ENCODE results near the gene NANOS3.

The NANOS3 gene

GRCh38 chr19:13856497-13856896 is 20.4 kb upstream of the NANOS3 start:
- no peak for DNase-seq (ENCODE audit: low read depth, low spot score)
- no peaks in the 10 kb centered on the region; the same call in 1 of the 2 replicates for H3K36me3 ChIP-seq (ENCODE audit: control insufficient read depth, insufficient read depth, low read length)
- H3K27me3 ChIP-seq (ENCODE audit: control insufficient read depth, insufficient read depth, low read length) = no peaks in the 10 kb centered on the region
- no peaks in the 10 kb centered on the region for H3K9me3 ChIP-seq (ENCODE audit: control insufficient read depth, insufficient read depth, low read length)
- no peak overlapping the region for H3K27ac ChIP-seq (ENCODE audit: low read length)
- H3K4me3 ChIP-seq (ENCODE audit: low read length) = no peak overlapping the region
- no CpG with 5 or more reads among the region's 2 CpGs for WGBS (ENCODE audit: insufficient coverage, insufficient read length)
- H3K4me1 ChIP-seq (ENCODE audit: control insufficient read depth, insufficient read depth, low read length) = no peaks in the 10 kb centered on the region

GRCh38 chr19:13859361-13859880 is 17.5 kb upstream of the NANOS3 start:
- WGBS (ENCODE audit: insufficient coverage, insufficient read length) = 100% methylated on average over 2 of the region's 3 CpGs
- Histone ChIP-seq H3K4me1 (ENCODE audit: control insufficient read depth, insufficient read depth, low read length) (no peaks in the 10 kb centered on the region; the same call in 1 of the 2 replicates), H3K36me3 (ENCODE audit: control insufficient read depth, insufficient read depth, low read length) (no peaks in the 10 kb centered on the region), H3K27ac (ENCODE audit: low read length) (no peak overlapping the region), H3K4me3 (ENCODE audit: low read length) (no peak overlapping the region), H3K27me3 (ENCODE audit: control insufficient read depth, insufficient read depth, low read length) (peaks cover 3% of the 10 kb centered on the region; the same call in 1 of the 2 replicates), H3K9me3 (ENCODE audit: control insufficient read depth, insufficient read depth, low read length) (no peaks in the 10 kb centered on the region)
- DNase-seq (ENCODE audit: low read depth, low spot score) = no peak

GRCh38 chr19:13860679-13861391 is 16.1 kb upstream of the NANOS3 start:
- Histone ChIP-seq H3K4me3 (ENCODE audit: low read length) (no peak overlapping the region), H3K9me3 (ENCODE audit: control insufficient read depth, insufficient read depth, low read length) (no peaks in the 10 kb centered on the region), H3K4me1 (ENCODE audit: control insufficient read depth, insufficient read depth, low read length) (no peaks in the 10 kb centered on the region; the same call in 1 of the 2 replicates), H3K27ac (ENCODE audit: low read length) (no peak overlapping the region), H3K36me3 (ENCODE audit: control insufficient read depth, insufficient read depth, low read length) (no peaks in the 10 kb centered on the region), H3K27me3 (ENCODE audit: control insufficient read depth, insufficient read depth, low read length) (peaks cover 6% of the 10 kb centered on the region; the same call in 1 of the 2 replicates)
- whole genome bisulfite sequencing (ENCODE audit: insufficient coverage, insufficient read length) = no CpG with 5 or more reads among the region's 13 CpGs
- no peak for DNase-seq (ENCODE audit: low read depth, low spot score)

GRCh38 chr19:13861392-13861713 is 15.6 kb upstream of the NANOS3 start:
- H3K36me3 ChIP-seq (ENCODE audit: control insufficient read depth, insufficient read depth, low read length) = no peaks in the 10 kb centered on the region
- WGBS (ENCODE audit: insufficient coverage, insufficient read length) = no CpG with 5 or more reads among the region's 11 CpGs
- no peak for DNase-seq (ENCODE audit: low read depth, low spot score)
- no peaks in the 10 kb centered on the region for H3K9me3 ChIP-seq (ENCODE audit: control insufficient read depth, insufficient read depth, low read length)
- H3K27ac ChIP-seq (ENCODE audit: low read length) = no peak overlapping the region
- no peak overlapping the region for H3K4me3 ChIP-seq (ENCODE audit: low read length)
- H3K27me3 ChIP-seq (ENCODE audit: control insufficient read depth, insufficient read depth, low read length) = peaks cover 11% of the 10 kb centered on the region
- no peaks in the 10 kb centered on the region; the same call in 1 of the 2 replicates for H3K4me1 ChIP-seq (ENCODE audit: control insufficient read depth, insufficient read depth, low read length)

GRCh38 chr19:13861714-13862531 is 15.0 kb upstream of the NANOS3 start:
- no peak for DNase-seq (ENCODE audit: low read depth, low spot score)
- H3K27me3 ChIP-seq (ENCODE audit: control insufficient read depth, insufficient read depth, low read length) = peaks cover 15% of the 10 kb centered on the region
- no peak overlapping the region for H3K27ac ChIP-seq (ENCODE audit: low read length)
- H3K4me3 ChIP-seq (ENCODE audit: low read length) = peak overlapping the region; percentile 32; the same call in 1 of the 2 replicates
- H3K9me3 ChIP-seq (ENCODE audit: control insufficient read depth, insufficient read depth, low read length) = no peaks in the 10 kb centered on the region
- no peaks in the 10 kb centered on the region for H3K36me3 ChIP-seq (ENCODE audit: control insufficient read depth, insufficient read depth, low read length)
- no peaks in the 10 kb centered on the region; the same call in 1 of the 2 replicates for H3K4me1 ChIP-seq (ENCODE audit: control insufficient read depth, insufficient read depth, low read length)
- WGBS (ENCODE audit: insufficient coverage, insufficient read length) = no CpG with 5 or more reads among the region's 27 CpGs

- DNase-seq (ENCODE audit: low read depth, low spot score) = no peak
- Histone ChIP-seq H3K4me3 (ENCODE audit: low read length) (no peak overlapping the region), H3K27me3 (ENCODE audit: control insufficient read depth, insufficient read depth, low read length) (peaks cover 15% of the 10 kb centered on the region), H3K4me1 (ENCODE audit: control insufficient read depth, insufficient read depth, low read length) (no peaks in the 10 kb centered on the region; the same call in 1 of the 2 replicates), H3K36me3 (ENCODE audit: control insufficient read depth, insufficient read depth, low read length) (no peaks in the 10 kb centered on the region), H3K9me3 (ENCODE audit: control insufficient read depth, insufficient read depth, low read length) (no peaks in the 10 kb centered on the region), H3K27ac (ENCODE audit: low read length) (no peak overlapping the region)
- no CpG with 5 or more reads among the region's 13 CpGs for WGBS (ENCODE audit: insufficient coverage, insufficient read length)
Observed at GRCh38 chr19:13864046-13864666, 12.8 kb upstream of the NANOS3 start.

- no peak overlapping the region for H3K27ac ChIP-seq (ENCODE audit: low read length)
- no CpG with 5 or more reads among the region's 113 CpGs for WGBS (ENCODE audit: insufficient coverage, insufficient read length)
- H3K36me3 ChIP-seq (ENCODE audit: control insufficient read depth, insufficient read depth, low read length) = no peaks in the 10 kb centered on the region
- no peak for DNase-seq (ENCODE audit: low read depth, low spot score)
- H3K4me3 ChIP-seq (ENCODE audit: low read length) = peak overlapping the region; percentile 52; the same call in 1 of the 2 replicates
- H3K4me1 ChIP-seq (ENCODE audit: control insufficient read depth, insufficient read depth, low read length) = no peaks in the 10 kb centered on the region; the same call in 1 of the 2 replicates
- no peaks in the 10 kb centered on the region for H3K9me3 ChIP-seq (ENCODE audit: control insufficient read depth, insufficient read depth, low read length)
- peaks cover 15% of the 10 kb centered on the region for H3K27me3 ChIP-seq (ENCODE audit: control insufficient read depth, insufficient read depth, low read length)
Observed at GRCh38 chr19:13864667-13865570, 12.0 kb upstream of the NANOS3 start.

GRCh38 chr19:13865571-13866462 is 11.1 kb upstream of the NANOS3 start:
- Histone ChIP-seq H3K36me3 (ENCODE audit: control insufficient read depth, insufficient read depth, low read length) (no peaks in the 10 kb centered on the region; the same call in 1 of the 2 replicates), H3K4me1 (ENCODE audit: control insufficient read depth, insufficient read depth, low read length) (no peaks in the 10 kb centered on the region; the same call in 1 of the 2 replicates), H3K4me3 (ENCODE audit: low read length) (peak overlapping the region; percentile 52; the same call in 1 of the 2 replicates), H3K9me3 (ENCODE audit: control insufficient read depth, insufficient read depth, low read length) (no peaks in the 10 kb centered on the region), H3K27ac (ENCODE audit: low read length) (no peak overlapping the region), H3K27me3 (ENCODE audit: control insufficient read depth, insufficient read depth, low read length) (peaks cover 15% of the 10 kb centered on the region)
- no peak for DNase-seq (ENCODE audit: low read depth, low spot score)
- no CpG with 5 or more reads among the region's 82 CpGs for WGBS (ENCODE audit: insufficient coverage, insufficient read length)

- no CpG with 5 or more reads among the region's 15 CpGs for WGBS (ENCODE audit: insufficient coverage, insufficient read length)
- DNase-seq (ENCODE audit: low read depth, low spot score) = no peak
- H3K9me3 ChIP-seq (ENCODE audit: control insufficient read depth, insufficient read depth, low read length) = no peaks in the 10 kb centered on the region
- no peaks in the 10 kb centered on the region; the same call in 1 of the 2 replicates for H3K4me1 ChIP-seq (ENCODE audit: control insufficient read depth, insufficient read depth, low read length)
- no peaks in the 10 kb centered on the region; the same call in 1 of the 2 replicates for H3K36me3 ChIP-seq (ENCODE audit: control insufficient read depth, insufficient read depth, low read length)
- no peak overlapping the region for H3K27ac ChIP-seq (ENCODE audit: low read length)
- no peak overlapping the region for H3K4me3 ChIP-seq (ENCODE audit: low read length)
- peaks cover 23% of the 10 kb centered on the region for H3K27me3 ChIP-seq (ENCODE audit: control insufficient read depth, insufficient read depth, low read length)
Observed at GRCh38 chr19:13866463-13867046, 10.4 kb upstream of the NANOS3 start.
